Pancreas (tissue), 10 donors: ENCODE results near the gene AFDN. TPM values are rescaled to one million over a fixed set of nuclear protein-coding genes. Genes with fewer than 3 reads are reported as not detected.

ENCODE experiments used
- ATAC-seq, 4 donors: fragments of 200-7000 bp; cut with Tn5 transposase; one replicate each; pipeline versions ENCODE4 v1.8.0 to v1.9.1; 2020; ENCODE audit warnings: mild to moderate bottlenecking in 4 of 4, moderate library complexity in 4 of 4
- DNase-seq, 6 donors: peaks; one replicate each; pipeline ENCODE4 v3.0.0-alpha.2; 2020
- FAIRE-seq: peaks from 2 replicates; lab custom pipeline; 2012; peaks lifted over from hg19 to GRCh38; lab: Jason Lieb, UNC
- H3K27ac ChIP-seq, 4 donors: fragments of 200-600 bp; sonication (generic); 1 replicate in 3 of 4; 2 replicates in 1 of 4; pipeline versions ENCODE4 v1.5.0 to v1.8.0; 2020
- H3K27me3 ChIP-seq, 4 donors: fragments of 200-600 bp; one replicate each; pipeline ENCODE4 v1.8.0; 2021
- H3K36me3 ChIP-seq, 3 donors: fragments of 200-600 bp; sonication (generic) in 1 of 3; one replicate each; pipeline versions ENCODE4 v1.5.0 to v1.8.0; 2020 to 2021
- H3K4me1 ChIP-seq, 3 donors: fragments of 200-600 bp; one replicate each; pipeline ENCODE4 v1.8.0; 2021
- H3K4me3 ChIP-seq, 4 donors: fragments of 200-600 bp; sonication (generic) in 2 of 4; one replicate each; pipeline versions ENCODE4 v1.5.0 to v1.8.0; 2020 to 2021
- H3K9me3 ChIP-seq, 4 donors: fragments of 200-600 bp; one replicate each; pipeline ENCODE4 v1.8.0; 2021
- WGBS, 2 donors: extraction: QIAGEN DNeasy Blood & Tissue Kit; methylation state at CpG; one replicate each; pipeline ENCODE4 v1.1.7; 2013; 5-methylcytosine and 5-hydroxymethylcytosine counted together
- intact Hi-C, 3 donors: fragments of 100-400 bp; cut with DNase I; formaldehyde crosslinking; loops; one replicate each; pipeline versions ENCODE4 v1.11.1 to v1.14.2; 2022
- polyA plus RNA-seq, 2 donors: library from polyadenylated mRNA; stranded (reverse); fragments of 200-250 nt; gene quantifications; one replicate each; pipeline ENCODE4 v1.2.3, GENCODE V29; 2013
- total RNA-seq, 6 donors: library from RNA; stranded (reverse); fragmentation: NEBNext Ultra II Directional in 4 of 6; extraction: Animal tissue kit (Norgen Biotek cat#: 25700) in 4 of 6; gene quantifications; one replicate each; pipeline versions ENCODE4 v1.2.1 to v1.2.4, GENCODE V29; 2021 to 2023
- TF ChIP-seq, protein P1 (sequence below), 4 donors: fragments of 200-600 bp; sonication (generic) in 3 of 4; IDR thresholded peaks; one replicate each; pipeline versions ENCODE4 v1.5.0 to v1.8.0; 2021; ENCODE audit warnings: antibody characterized with exemption in 4 of 4
- donor health status: healthy with polysubstance abuse.
- donor health status: DM: no; HTN: no; CAD: no; lungs with moderate emphysema.
- donor health status: DM: no; HTN: no; CAD: no.
- donor health status: control.
- donor health status: control.
- donor health status: Bipolar disorder and iron deficiency.
- donor health status: DM: yes; HTN: yes; CAD: no.
- donor health status: DM: no; HTN: no; CAD: no.
- donor health status: DM: no; HTN: no; CAD: no.
- donor health status: DM: yes; HTN: yes; CAD: no.

Gene AFDN
- total and polyA plus RNA-seq, 8 donors, result 55.2 to 122 (median 73.3) TPM

DNA sequence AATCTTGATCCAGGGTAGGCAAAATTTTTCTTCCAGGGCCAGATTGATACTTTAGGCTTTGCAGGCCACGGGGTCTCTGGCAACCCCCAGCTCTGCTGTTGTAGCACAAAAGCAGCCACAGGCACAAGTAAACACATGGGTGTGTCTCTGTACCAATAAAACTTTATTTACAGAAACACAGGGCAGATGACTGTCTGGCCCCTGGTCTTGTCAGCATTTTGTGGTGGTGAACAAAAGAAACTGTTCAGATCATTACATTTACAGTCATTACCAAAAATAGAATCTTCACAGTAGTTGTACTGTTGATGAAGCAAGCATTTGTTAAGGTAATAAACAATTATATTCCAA lies 125.8 kb downstream of the AFDN start:
- ATAC-seq, result no peak

DNA sequence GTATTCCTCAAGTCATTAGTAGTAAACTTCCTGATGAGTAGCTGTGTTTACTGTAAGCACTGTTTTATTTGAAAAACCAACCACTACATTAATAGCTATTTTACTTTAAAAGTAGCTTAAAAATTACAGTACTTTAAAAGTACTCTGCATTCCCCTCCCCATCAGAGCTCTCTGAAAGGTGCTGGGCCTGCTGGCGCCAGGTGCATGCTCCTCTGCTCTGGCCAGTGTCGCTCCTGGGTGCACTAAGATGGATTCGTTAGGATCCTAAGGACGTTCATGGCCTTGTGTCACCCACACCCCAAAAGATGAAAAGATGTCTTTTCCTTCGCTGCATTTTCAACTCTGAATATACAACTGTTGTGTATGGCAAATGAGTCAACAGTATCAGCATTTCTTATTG lies 126.8 kb downstream of the AFDN start:
- H3K27ac ChIP-seq, result no peak overlapping the region
- 92 to 94% methylated on average over 5 of the region's 5 CpGs for WGBS, 2 donors

More for the DNA sequence above, 125.8 kb downstream of the AFDN start:
- Histone ChIP-seq H3K4me1 (peaks cover 0 to 3% (median 2%) of the 10 kb centered on the region in 3 donors), H3K9me3 (no peaks in the 10 kb centered on the region), H3K27ac (no peak overlapping the region), H3K4me3 (no peak overlapping the region), H3K36me3 (peaks cover 0 to 56% (median 40%) of the 10 kb centered on the region in 3 donors), H3K27me3 (no peaks in the 10 kb centered on the region)
- DNase-seq (no peak), FAIRE-seq (no peak)
- TF ChIP-seq, protein P1, sequence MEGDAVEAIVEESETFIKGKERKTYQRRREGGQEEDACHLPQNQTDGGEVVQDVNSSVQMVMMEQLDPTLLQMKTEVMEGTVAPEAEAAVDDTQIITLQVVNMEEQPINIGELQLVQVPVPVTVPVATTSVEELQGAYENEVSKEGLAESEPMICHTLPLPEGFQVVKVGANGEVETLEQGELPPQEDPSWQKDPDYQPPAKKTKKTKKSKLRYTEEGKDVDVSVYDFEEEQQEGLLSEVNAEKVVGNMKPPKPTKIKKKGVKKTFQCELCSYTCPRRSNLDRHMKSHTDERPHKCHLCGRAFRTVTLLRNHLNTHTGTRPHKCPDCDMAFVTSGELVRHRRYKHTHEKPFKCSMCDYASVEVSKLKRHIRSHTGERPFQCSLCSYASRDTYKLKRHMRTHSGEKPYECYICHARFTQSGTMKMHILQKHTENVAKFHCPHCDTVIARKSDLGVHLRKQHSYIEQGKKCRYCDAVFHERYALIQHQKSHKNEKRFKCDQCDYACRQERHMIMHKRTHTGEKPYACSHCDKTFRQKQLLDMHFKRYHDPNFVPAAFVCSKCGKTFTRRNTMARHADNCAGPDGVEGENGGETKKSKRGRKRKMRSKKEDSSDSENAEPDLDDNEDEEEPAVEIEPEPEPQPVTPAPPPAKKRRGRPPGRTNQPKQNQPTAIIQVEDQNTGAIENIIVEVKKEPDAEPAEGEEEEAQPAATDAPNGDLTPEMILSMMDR (IDR thresholded peaks at IDR 0.05), result no peak
- intact Hi-C loops, result no loop called here
- WGBS, 2 donors, result 92 to 93% methylated on average over 1 of the region's 1 CpG

DNA sequence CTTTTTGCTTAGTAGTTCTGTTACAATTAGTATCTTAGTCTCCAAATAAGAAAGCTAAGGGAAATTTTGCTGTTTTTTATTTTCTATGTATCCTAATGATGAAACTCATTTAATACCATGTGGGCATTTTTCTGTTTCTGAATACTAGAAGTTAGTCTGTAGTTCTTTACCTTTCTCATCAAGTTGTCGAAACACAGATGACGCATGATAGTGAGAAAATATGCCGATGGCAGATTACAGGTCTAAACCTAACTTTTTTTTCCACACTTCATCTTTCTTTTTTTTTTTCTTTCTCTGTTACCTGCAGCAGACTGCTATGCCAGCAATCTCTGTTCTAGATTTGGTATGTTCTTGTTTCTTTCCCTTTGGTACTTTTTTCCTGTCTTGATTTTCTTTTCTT lies 127.4 kb downstream of the AFDN start:
- intact Hi-C loops, result no loop called here
- DNase-seq, result no peak
- peaks cover 0 to 3% (median 2%) of the 10 kb centered on the region in 3 donors for H3K4me1 ChIP-seq

More for the DNA sequence above, 126.8 kb downstream of the AFDN start:
- no peaks in the 10 kb centered on the region for H3K27me3 ChIP-seq
- DNase-seq, result no peak
- H3K36me3 ChIP-seq, result peaks cover 0 to 45% (median 29%) of the 10 kb centered on the region in 3 donors
- H3K4me1 ChIP-seq, result peaks cover 0 to 3% (median 2%) of the 10 kb centered on the region in 3 donors
- TF ChIP-seq, protein P1 (IDR thresholded peaks at IDR 0.05), result no peak
- no peak for ATAC-seq
- FAIRE-seq, result no peak
- H3K4me3 ChIP-seq, result no peak overlapping the region
- intact Hi-C loops, result no loop called here
- no peaks in the 10 kb centered on the region for H3K9me3 ChIP-seq

DNA sequence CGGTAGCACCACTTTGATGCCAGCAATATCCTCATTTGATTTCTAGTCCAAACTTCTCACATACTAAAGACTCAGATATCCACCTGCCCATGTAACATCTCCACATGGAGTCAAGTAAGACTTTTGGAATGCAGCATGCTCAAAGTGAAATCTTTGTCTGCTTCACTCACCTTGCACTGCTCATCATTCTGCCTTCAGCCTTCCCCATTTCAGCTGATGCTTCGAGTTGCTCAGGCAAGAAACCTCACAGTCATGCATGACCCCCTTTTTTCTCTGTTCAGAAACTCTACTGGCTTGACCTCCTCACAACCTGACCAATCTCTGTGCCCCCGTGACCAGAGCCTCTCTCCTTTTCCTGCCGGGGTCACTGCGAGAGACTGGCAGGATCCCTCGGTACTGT lies 129.8 kb downstream of the AFDN start:
- 98% methylated on average over 6 of the region's 6 CpGs for WGBS, 2 donors
- DNase-seq, result no peak
- no peak for ATAC-seq

More for the DNA sequence above, 127.4 kb downstream of the AFDN start:
- Histone ChIP-seq H3K27ac (no peak overlapping the region), H3K36me3 (peaks cover 0 to 39% (median 23%) of the 10 kb centered on the region in 3 donors), H3K9me3 (no peaks in the 10 kb centered on the region), H3K4me3 (no peak overlapping the region), H3K27me3 (no peaks in the 10 kb centered on the region)
- FAIRE-seq (no peak), ATAC-seq (no peak)
- TF ChIP-seq, protein P1 (IDR thresholded peaks at IDR 0.05), result no peak
- WGBS, 2 donors, result 75 to 77% methylated on average over 3 of the region's 3 CpGs

DNA sequence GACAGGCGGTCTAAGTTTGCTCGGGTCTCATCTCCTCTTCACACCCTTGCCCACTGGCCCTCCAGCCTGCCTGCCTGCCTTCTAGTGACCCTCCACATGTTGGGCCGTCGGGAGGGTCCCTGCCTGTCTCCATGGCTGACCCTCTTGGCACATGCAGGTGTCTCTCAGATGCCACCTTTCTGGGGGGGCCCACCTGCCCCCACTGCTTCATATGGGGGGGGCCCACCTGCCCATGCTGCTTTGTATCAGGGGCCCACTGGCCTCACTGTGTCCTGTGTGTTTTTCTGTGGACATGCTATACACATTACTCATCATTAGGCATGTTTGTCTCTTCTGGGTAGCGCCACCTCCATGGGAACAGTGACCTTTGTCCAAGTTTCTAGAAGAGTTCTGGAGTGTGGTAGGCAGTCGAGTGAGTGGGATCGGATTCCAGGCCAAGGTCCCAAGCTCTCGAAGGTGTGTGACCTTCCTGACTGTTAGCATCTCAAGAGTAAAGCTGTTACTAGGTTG lies 130.3 kb downstream of the AFDN start:
- no peaks in the 10 kb centered on the region for H3K9me3 ChIP-seq
- H3K27ac ChIP-seq, result no peak overlapping the region
- ATAC-seq (peak in 2 of 4 donors; percentile 26 to 63), DNase-seq (no peak), FAIRE-seq (no peak)
- H3K4me3 ChIP-seq, result no peak overlapping the region
- peaks cover 0 to 12% (median 2%) of the 10 kb centered on the region in 3 donors for H3K36me3 ChIP-seq
- intact Hi-C loops, result no loop called here
- WGBS, 2 donors, result 84 to 87% methylated on average over 8 of the region's 8 CpGs
- peaks cover 10 to 13% (median 12%) of the 10 kb centered on the region in 3 donors for H3K4me1 ChIP-seq
- no peaks in the 10 kb centered on the region for H3K27me3 ChIP-seq
- TF ChIP-seq, protein P1 (IDR thresholded peaks at IDR 0.05), result no peak

More for the DNA sequence above, 129.8 kb downstream of the AFDN start:
- no peaks in the 10 kb centered on the region for H3K27me3 ChIP-seq
- intact Hi-C loops, result no loop called here
- no peak overlapping the region for H3K27ac ChIP-seq
- no peaks in the 10 kb centered on the region for H3K9me3 ChIP-seq
- H3K4me3 ChIP-seq, result no peak overlapping the region
- peaks cover 10 to 12% (median 10%) of the 10 kb centered on the region in 3 donors for H3K4me1 ChIP-seq
- FAIRE-seq, result no peak
- H3K36me3 ChIP-seq, result peaks cover 0 to 17% (median 8%) of the 10 kb centered on the region in 3 donors
- TF ChIP-seq, protein P1 (IDR thresholded peaks at IDR 0.05), result no peak
